Smooth muscle cell (in vitro differentiated cells): Measurements from ENCODE around the gene PARD3B. TPM values are rescaled to one million over a fixed set of nuclear protein-coding genes. Genes with fewer than 3 reads are reported as not detected.

Experiments used
- DNase-seq: peaks from one replicate; lab custom pipeline; 2025; ENCODE audit not compliant: unreplicated experiment; lab: John Stamatoyannopoulos, UW
- H2AFZ ChIP-seq: fragments of 200-600 bp; sonication (generic); 2 replicates; pipeline ENCODE4 v1.6.0; 2016; ENCODE audit warnings: antibody characterized with exemption, low read depth, mild to moderate bottlenecking
- H3F3A ChIP-seq: fragments of 200-600 bp; sonication (generic); 2 replicates; pipeline ENCODE4 v1.6.0; 2017; ENCODE audit warnings: antibody characterized with exemption, low read depth
- H3K27ac ChIP-seq: fragments of 200-600 bp; sonication (generic); 2 replicates; pipeline ENCODE4 v1.5.1; 2016; ENCODE audit warnings: low read depth, mild to moderate bottlenecking
- H3K27me3 ChIP-seq: fragments of 200-600 bp; sonication (generic); 2 replicates; pipeline ENCODE4 v1.6.1; 2016; ENCODE audit warnings: low read depth, mild to moderate bottlenecking
- H3K36me3 ChIP-seq: fragments of 200-600 bp; sonication (generic); 2 replicates; pipeline ENCODE4 v1.5.1; 2016; ENCODE audit warnings: low read depth
- H3K4me1 ChIP-seq: fragments of 200-600 bp; sonication (generic); 2 replicates; pipeline ENCODE4 v1.5.1; 2016; ENCODE audit warnings: low read depth
- H3K4me2 ChIP-seq: fragments of 200-600 bp; sonication (generic); 2 replicates; pipeline ENCODE4 v1.6.0; 2016; ENCODE audit warnings: mild to moderate bottlenecking
- H3K4me3 ChIP-seq: fragments of 200-600 bp; sonication (generic); 2 replicates; pipeline ENCODE4 v1.5.1; 2016; ENCODE audit warnings: mild to moderate bottlenecking
- H3K79me2 ChIP-seq: fragments of 200-600 bp; sonication (generic); 2 replicates; pipeline ENCODE4 v1.6.0; 2016; ENCODE audit warnings: low read depth, mild to moderate bottlenecking
- H3K9ac ChIP-seq: fragments of 200-600 bp; sonication (generic); 2 replicates; pipeline ENCODE4 v1.6.0; 2016; ENCODE audit warnings: low read depth
- H3K9me3 ChIP-seq: fragments of 200-600 bp; sonication (generic); replicated peaks from 2 replicates; pipeline ENCODE4 v1.5.1; 2016; ENCODE audit warnings: low read depth
- H4K20me1 ChIP-seq: fragments of 200-600 bp; sonication (generic); 2 replicates; pipeline ENCODE4 v1.6.0; 2016; ENCODE audit warnings: low read depth
- WGBS: methylation state at CpG from one replicate; pipeline ENCODE4 v1.1.7; 2016; ENCODE audit warnings: low lambda C conversion rate; 5-methylcytosine and 5-hydroxymethylcytosine counted together
- polyA plus RNA-seq: library from polyadenylated mRNA; unstranded; fragments of >200 nt; fragmentation: Nextera tagmentation; extraction: Ambion mirVana; gene quantifications from 2 replicates; pipeline ENCODE4 v1.2.1, GENCODE V29; 2016
- total RNA-seq: library from RNA; depleted of rRNA; stranded (reverse); fragments of >200 nt; gene quantifications from 2 replicates; pipeline ENCODE4 v1.2.3, GENCODE V29; 2014
- TF ChIP-seq, protein P1 (sequence below): fragments of 200-600 bp; sonication (generic); IDR thresholded peaks from 2 replicates; pipeline ENCODE4 v1.5.1; 2017; ENCODE audit warnings: borderline replicate concordance, mild to moderate bottlenecking, antibody characterized with exemption; ENCODE audit not compliant: insufficient read depth, poor library complexity, severe bottlenecking

Gene PARD3B
- total and polyA plus RNA-seq, 2 experiments from 2014 or later, result 3.3 to 12.2 TPM

- H2AFZ ChIP-seq, result no peak overlapping the region
- H3K9ac ChIP-seq, result no peak overlapping the region
- H3K27me3 ChIP-seq, result no peaks in the 10 kb centered on the region
- H3K4me3 ChIP-seq, result no peak overlapping the region
- no peaks in the 10 kb centered on the region for H3K79me2 ChIP-seq
- H3K27ac ChIP-seq, result no peak overlapping the region
- H3F3A ChIP-seq, result no peaks in the 10 kb centered on the region
- no peak overlapping the region for H3K4me2 ChIP-seq
- TF ChIP-seq, protein P1, sequence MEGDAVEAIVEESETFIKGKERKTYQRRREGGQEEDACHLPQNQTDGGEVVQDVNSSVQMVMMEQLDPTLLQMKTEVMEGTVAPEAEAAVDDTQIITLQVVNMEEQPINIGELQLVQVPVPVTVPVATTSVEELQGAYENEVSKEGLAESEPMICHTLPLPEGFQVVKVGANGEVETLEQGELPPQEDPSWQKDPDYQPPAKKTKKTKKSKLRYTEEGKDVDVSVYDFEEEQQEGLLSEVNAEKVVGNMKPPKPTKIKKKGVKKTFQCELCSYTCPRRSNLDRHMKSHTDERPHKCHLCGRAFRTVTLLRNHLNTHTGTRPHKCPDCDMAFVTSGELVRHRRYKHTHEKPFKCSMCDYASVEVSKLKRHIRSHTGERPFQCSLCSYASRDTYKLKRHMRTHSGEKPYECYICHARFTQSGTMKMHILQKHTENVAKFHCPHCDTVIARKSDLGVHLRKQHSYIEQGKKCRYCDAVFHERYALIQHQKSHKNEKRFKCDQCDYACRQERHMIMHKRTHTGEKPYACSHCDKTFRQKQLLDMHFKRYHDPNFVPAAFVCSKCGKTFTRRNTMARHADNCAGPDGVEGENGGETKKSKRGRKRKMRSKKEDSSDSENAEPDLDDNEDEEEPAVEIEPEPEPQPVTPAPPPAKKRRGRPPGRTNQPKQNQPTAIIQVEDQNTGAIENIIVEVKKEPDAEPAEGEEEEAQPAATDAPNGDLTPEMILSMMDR, result no peak
- 67% methylated on average over 3 of the region's 3 CpGs for WGBS
- no peaks in the 10 kb centered on the region for H3K4me1 ChIP-seq
- no peaks in the 10 kb centered on the region for H3K36me3 ChIP-seq
- DNase-seq, result no peak
- no peaks in the 10 kb centered on the region for H3K9me3 ChIP-seq
- no peaks in the 10 kb centered on the region for H4K20me1 ChIP-seq
Measured at GRCh38 chr2:205079173-205079572, 533.9 kb downstream of the PARD3B start.

GRCh38 chr2:205086662-205087061, 541.4 kb downstream of the PARD3B start:
- H3K4me3 ChIP-seq, result no peak overlapping the region
- 17% methylated on average over 1 of the region's 1 CpG for WGBS
- DNase-seq, result no peak
- H3K9ac ChIP-seq, result no peak overlapping the region
- H2AFZ ChIP-seq, result no peak overlapping the region
- H3K9me3 ChIP-seq, result no peaks in the 10 kb centered on the region
- H3K4me1 ChIP-seq, result no peaks in the 10 kb centered on the region
- no peaks in the 10 kb centered on the region for H3K36me3 ChIP-seq
- TF ChIP-seq, protein P1, result no peak
- no peaks in the 10 kb centered on the region for H3K27me3 ChIP-seq
- H3F3A ChIP-seq, result no peaks in the 10 kb centered on the region
- H4K20me1 ChIP-seq, result no peaks in the 10 kb centered on the region
- no peak overlapping the region for H3K4me2 ChIP-seq
- no peaks in the 10 kb centered on the region for H3K79me2 ChIP-seq
- no peak overlapping the region for H3K27ac ChIP-seq

- Histone ChIP-seq H3K4me3 (no peak overlapping the region), H3K4me2 (no peak overlapping the region), H3K36me3 (no peaks in the 10 kb centered on the region), H3F3A (no peaks in the 10 kb centered on the region), H3K79me2 (no peaks in the 10 kb centered on the region), H4K20me1 (no peaks in the 10 kb centered on the region), H3K9ac (no peak overlapping the region), H3K27ac (no peak overlapping the region), H3K27me3 (no peaks in the 10 kb centered on the region), H2AFZ (no peak overlapping the region), H3K4me1 (no peaks in the 10 kb centered on the region), H3K9me3 (no peaks in the 10 kb centered on the region)
- no peak for DNase-seq
- 88% methylated on average over 4 of the region's 4 CpGs for WGBS
- TF ChIP-seq, protein P1, result no peak
Measured at GRCh38 chr2:205087862-205088261, 542.6 kb downstream of the PARD3B start.

- H3K27me3 ChIP-seq, result no peaks in the 10 kb centered on the region
- DNase-seq, result no peak
- 65% methylated on average over 2 of the region's 2 CpGs for WGBS
Measured at GRCh38 chr2:205089958-205090357, 544.7 kb downstream of the PARD3B start.

More at GRCh38 chr2:205089958-205090357, 544.7 kb downstream of the PARD3B start:
- Histone ChIP-seq H3K4me1 (no peaks in the 10 kb centered on the region), H3K79me2 (no peaks in the 10 kb centered on the region), H4K20me1 (no peaks in the 10 kb centered on the region), H3F3A (no peaks in the 10 kb centered on the region), H3K9me3 (no peaks in the 10 kb centered on the region), H3K36me3 (no peaks in the 10 kb centered on the region), H3K27ac (no peak overlapping the region), H3K4me2 (no peak overlapping the region), H2AFZ (no peak overlapping the region), H3K4me3 (no peak overlapping the region), H3K9ac (no peak overlapping the region)
- TF ChIP-seq, protein P1, result no peak
